GM08714 (cell line): ENCODE results near the gene DLG1.
"Not testable (repeated sequence)": the region's sequence is repeated elsewhere in the genome, so short reads cannot be mapped to it uniquely, and the experiment has no call there.

Experiments
- H3K4me3 ChIP-seq: fragments of 200-500 bp; sonication (Bioruptor generic); 2 replicates; pipeline ENCODE4 v1.5.1; 2014; ENCODE audit warnings: mild to moderate bottlenecking, low read length, inconsistent platforms
- ZNF274 ChIP-seq: IDR thresholded peaks from 2 replicates; pipeline ENCODE4 v1.6.1; 2012; ENCODE audit warnings: mild to moderate bottlenecking, low read depth, low read length

DLG1 gene

DNA sequence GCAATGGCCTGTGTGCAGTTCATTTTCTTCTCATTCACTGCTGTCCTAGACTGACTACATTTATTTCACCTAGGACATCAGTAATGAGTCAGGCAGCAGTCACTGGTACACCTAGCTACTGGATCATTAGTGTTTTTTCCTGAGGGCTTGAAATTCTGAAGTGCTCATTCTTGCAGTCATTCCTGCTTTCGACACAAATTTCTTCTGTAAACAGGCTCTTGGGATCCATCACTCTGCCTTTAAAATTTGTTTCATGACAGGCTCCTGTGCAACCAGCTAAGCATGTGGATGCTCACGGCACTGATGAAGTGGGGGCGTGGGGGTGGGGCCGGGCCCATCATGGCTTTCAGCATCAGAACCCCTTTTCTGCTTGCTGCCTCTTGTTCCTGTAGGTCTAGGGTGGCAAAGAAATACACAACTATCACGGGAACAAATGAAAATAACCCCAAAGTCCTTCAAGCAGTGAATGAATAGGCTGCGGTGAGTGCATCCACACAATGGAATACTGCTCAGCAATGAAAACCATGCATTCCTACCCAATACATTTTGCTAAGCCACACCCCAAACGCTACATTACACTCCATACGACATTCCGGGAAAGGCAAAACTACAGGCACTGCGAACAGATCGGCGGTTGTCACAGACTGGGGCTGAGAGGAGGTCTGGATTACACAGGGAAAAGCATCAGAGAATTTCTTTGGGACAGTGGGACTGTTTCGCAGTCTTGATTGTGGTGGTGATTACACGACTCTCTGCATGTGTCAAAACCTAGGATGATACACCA, 259.5 kb downstream of the DLG1 start:
- no peak for TF ChIP-seq ZNF274
- no peak overlapping the region for H3K4me3 ChIP-seq

DNA sequence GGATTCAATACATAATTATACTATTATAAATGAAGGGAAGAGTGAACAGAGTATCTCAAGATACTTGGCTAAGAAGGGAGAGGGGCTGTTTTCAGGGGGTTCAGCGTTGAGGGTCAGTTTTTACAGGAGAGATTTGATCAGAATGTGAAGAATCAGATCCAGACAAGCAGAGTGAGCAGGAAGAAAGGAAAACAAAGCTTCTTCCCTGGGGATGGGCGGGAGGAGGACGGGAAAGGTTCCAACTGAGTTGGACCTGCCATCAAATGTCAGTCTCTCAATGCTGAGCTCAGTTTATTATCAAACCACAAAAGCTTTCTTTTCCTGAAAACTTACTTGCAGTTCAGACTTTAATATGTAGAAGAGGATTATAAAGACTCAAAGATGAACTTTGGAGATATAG, 262.8 kb downstream of the DLG1 start:
- no peak for TF ChIP-seq ZNF274
- H3K4me3 ChIP-seq = no peak overlapping the region

DNA sequence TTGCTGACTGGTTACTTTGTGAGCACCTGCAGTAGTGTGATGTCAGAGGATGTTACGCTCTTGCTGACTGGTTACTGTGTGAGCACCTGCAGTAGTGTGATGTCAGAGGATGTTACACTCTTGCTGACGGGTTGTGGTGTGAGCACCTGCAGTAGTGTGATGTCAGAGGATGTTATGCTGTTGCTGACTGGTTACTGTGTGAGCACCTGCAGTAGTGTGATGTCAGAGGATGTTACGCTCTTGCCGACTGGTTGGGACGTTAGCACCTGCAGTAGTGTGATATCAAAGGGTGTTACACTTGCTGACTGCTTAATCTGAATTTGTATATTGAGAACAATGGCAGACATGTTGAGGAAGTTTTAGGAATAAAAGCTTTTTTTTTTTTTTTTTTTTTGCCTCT, 263.6 kb downstream of the DLG1 start:
- H3K4me3 ChIP-seq = not testable (repeated sequence)

DNA sequence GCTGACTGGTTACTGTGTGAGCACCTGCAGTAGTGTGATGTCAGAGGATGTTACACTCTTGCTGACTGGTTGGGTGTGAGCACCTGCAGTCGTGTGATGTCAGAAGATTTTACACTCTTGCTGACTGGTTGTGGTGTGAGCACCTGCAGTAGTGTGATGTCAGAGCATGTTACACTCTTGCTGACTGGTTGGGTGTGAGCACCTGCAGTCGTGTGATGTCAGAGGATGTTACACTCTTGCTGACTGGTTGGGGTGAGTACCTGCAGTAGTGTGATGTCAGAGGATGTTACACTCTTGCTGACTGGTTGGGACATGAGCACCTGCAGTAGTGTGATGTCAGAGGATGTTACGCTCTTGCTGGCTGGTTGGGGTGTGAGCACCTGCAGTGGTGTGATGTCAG, 264.6 kb downstream of the DLG1 start:
- H3K4me3 ChIP-seq = not testable (repeated sequence)

DNA sequence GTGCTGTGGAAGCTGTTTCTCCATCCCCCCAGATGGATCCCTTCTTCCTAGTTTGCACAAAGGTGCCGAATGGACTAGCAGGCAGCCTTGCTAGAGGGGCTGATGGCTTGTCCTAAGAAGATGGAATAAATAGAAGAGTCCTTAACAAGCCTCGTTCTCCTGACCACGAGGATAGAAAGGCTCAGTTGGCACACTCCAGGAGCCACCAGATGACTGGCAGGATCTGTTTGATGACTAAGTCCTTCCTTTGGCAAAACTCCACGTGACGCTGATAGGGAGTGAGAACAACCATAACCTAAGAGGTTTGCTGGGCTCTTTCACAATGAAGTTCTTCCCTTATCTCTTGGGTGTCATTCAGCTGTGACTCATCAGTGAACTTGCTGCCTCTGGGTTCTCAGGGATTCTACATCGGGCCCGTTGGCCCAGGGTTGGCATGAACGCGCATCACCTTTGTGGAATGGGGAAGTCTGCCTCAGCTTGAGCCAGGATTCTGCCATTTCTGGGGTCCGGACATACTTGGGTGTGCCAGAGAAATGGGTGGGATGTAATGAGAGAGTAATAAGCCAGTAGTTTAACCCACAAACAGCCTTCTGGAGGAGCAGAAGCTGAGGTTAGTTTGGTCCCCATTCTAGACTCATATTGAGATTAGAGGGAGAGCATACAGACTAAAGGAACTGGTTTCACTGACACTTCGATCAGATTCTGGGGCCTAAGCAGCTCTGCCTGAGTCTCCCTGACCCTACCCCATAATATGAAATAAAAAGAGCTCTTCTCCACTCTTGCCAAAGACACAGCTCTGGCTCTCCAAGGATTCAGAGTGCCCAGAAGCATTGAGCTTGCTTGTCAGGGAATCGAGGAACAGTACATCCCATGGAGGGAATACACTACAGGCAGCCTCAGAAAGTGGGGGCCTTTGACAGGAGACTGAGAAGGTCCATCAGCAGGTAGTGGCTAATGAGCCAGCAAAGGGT, 266.8 kb downstream of the DLG1 start:
- H3K4me3 ChIP-seq = no peak overlapping the region
- TF ChIP-seq ZNF274 = no peak

DNA sequence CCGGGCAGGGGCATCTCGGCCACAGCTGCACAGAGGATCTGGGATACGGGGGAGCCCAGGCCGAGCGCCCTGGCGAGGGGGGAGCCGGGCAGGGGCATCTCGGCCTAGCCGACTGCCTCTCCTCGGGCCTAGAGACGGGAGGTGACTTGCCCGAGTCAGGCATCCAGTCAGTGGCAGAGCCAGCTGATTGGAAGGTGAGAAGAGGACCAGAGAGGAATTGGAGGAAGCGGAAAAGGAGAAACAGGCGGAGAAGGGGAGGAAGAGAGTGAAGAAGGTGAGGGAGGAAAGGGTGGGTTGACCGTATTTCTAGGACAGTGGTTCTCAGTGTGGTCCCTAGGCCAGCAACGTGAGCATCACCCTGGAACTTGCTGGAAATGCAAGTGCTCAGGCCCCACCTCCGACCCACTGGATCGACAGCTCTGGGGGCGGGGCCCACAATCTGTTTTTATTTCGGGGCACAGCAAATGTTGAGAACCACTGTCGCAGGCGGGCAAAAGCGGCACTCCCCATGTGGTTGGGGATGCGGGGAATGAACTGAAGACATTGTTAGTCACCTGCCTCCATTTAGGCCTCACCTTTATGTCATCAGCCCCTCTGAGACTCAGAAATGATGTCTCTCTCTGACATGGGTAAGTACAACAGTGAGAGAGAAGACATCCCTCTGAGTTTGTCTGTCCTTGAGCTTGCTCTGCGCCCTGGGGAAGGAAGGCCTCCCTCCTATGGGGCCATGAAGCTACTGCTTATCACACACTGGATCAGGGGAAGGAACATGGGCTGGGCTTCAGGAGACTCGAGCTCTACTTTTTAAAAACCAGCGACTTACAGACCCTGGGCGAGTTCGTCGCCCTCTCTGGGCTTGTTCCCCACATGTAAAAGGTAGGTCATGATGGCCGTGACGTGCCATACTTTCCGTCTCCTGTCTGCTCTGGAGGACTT, 267.8 kb downstream of the DLG1 start:
- no peak overlapping the region for H3K4me3 ChIP-seq
- no peak for TF ChIP-seq ZNF274

DNA sequence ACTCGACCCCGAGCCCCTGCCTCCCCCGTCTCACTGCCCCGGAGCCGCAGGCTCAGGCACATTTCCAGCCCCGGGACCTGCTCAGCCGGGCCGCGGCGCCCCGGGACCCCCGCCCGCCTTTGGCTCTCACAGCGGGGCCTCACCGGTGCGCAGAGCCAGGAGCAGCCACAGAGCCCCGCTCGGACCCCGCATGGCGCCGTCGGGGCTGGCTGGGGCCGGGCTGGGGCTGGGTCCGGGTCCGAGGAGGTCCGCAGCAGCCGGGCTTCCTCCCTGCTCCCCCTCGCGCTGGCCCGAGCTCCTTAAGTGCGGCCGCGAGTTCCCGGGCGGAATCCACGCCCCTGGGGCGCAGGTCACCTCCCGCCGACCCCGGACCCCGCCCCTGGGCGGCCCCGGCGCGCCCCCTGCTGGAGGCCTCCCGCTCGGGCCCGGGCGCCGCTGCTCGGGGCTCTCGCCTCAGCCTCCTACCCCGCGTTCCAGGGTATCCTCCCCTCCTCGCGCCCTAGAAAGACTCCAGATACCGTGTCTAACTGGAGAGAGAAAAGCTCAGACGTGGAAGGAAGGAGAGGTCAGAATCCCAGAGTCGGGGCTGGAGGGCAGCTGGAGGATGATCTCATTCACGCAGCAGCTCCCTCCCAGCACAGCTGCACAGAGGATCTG, 268.8 kb downstream of the DLG1 start, which contains the start of gene MELTF:
Gene MELTF, minus strand, starts transcription at position 307 of the 657 bp plus-strand sequence. Its CDS starts 115 bp downstream, at position 192.
- no peak for TF ChIP-seq ZNF274
- peak within 1 kb of the TSS; percentile 91 for H3K4me3 ChIP-seq

DNA sequence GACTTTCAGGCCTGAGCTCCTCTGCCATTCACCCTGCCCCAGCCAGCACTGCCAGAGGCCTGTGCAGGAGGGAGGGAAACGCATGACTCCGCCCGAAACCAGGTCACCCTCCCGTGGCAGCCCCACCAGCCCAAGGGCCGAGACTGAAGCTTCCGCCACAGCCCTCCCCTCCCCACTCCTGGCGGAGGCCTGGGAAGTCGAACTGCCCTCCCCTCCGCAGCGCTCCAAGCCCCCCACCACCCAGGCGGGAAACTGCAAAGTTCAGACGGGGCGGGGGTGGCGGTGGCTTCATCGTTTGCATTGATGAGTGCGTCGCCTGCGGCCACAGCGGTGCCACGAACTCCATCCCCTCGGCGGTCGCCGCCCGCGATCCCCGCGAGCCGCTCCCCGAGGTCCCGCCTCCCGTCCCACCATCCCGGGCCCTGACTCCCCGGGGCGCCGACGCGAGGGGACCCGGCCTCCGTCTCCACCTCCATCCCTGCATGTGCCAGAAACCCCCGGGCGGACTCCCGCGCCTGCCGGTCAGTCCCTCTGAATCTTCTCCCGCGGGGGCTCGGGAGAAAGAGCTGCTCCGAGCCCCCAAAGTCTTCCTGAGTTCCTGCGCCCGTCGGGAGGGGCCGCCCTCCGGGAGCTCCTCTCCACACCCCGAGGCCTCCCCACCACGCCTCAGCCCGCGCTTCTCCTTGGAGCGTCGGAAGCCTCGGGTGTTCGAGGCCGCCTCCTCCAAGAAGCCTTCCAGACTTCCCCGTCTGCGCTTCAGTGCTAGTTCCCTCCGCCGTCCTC, 269.5 kb downstream of the DLG1 start:
- TF ChIP-seq ZNF274 = no peak
- peak overlapping the region; percentile 91 for H3K4me3 ChIP-seq

DNA sequence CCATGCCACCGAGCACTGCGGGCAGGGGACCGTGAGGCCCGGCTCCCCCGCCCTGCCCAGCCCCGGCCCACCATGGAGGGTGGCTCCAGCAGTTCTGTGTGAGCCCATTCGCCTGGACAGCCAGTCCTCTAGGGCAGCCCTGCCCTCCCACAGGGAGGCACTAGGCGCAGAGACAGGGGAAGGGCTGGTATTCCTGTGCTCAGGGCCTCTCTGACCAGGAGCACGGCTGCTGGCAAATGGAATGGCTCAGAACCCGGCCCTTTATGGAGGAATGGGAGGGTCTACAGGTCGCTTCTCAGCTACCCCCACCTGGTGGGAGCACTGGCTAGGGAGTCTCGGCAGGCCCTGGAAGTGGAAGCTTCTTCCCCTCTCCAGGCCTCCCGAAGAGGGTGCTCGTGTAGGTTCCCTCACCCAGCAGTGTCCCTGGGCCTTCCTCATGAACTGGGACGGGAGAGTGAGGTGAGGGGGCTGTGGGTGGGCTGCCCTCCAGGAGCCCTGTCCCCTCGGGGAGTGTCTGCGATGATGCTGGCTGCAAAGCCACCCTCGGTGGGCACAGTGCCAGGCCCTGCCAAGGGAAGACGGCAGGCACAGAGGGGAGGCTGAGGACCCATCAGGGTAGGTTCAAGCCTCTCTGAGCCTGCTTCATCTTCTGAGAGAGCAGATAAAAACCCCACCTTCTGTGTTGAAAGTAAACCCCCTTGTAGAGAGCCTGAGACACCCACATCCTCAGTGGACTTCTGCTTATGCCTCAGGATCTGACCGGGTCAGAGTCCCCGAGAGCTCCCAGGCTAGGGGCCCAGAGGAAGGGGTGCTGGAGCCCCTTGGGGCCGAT, 270.3 kb downstream of the DLG1 start:
- TF ChIP-seq ZNF274 = no peak
- peak overlapping the region; percentile 91; the same call in 1 of the 2 replicates for H3K4me3 ChIP-seq

DNA sequence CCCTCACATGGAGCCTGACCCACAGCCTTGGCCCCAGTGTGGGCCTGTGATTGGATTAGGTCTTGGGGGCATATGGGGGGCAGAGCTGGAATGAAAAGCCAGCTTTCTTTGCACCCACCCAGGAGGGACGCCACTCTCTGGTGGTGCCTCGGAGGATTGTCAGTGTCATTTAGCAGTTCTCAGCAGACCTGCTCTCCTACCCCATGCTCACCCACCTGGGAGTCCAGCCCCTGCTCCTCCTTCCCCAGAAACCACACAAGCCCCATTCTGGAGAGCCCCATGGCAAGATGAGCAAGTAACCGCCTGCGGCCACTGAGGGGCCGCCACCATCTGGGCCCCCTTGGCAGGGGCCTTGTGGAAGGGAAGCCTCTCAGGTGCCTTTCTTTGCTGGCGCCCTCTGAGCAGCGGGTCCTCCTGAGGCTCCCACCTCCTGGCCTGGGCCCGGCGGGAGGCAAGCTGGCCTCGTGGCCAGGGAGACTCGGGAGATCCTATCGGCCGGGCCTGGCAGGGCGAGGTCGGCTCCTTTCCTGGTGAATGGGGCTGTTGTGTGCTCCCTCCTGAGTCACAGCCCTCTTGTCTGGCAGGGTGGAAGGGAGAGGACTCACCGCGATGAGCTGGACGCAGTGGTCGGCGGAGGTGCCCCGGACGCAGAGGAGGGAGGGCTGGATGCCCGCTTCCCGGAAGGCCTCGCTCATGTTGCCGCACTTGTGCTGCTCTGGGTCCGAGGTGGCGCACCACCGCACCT, 271.1 kb downstream of the DLG1 start:
- TF ChIP-seq ZNF274 = no peak

DNA sequence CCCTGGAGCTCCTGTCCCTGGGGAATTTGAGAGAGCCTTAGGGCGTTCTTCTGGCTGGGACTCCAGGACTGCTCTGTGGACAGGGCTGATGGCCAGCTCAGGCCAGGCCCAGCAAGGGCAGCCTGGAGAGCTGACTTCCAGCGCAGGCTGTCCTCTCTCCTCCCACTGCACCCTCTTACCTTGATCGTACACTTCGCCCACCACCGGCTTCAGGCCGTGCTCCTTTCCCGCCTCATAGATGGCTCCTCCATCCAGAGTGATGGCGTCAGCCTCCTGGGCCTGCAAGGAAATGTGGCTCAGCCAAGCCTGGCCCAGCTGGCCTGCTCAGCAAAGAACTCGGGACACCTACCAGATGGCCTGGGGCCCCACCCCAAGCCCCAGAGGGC, 271.9 kb downstream of the DLG1 start:
- H3K4me3 ChIP-seq = no peak overlapping the region
- TF ChIP-seq ZNF274 = no peak

More for the DNA sequence above, 271.1 kb downstream of the DLG1 start:
- H3K4me3 ChIP-seq = no peak overlapping the region
